DND-41 (cell line): ENCODE results near the gene C12orf75.

ENCODE experiments used
- ATAC-seq: fragments of 200-7000 bp; cut with Tn5 transposase; 3 replicates; pipeline ENCODE4 v1.9.1; 2021; ENCODE audit warnings: low read depth; ENCODE audit not compliant: insufficient read depth
- DNase-seq: peaks from one replicate; pipeline ENCODE4 v3.0.0-alpha.2; 2020
- H2AFZ ChIP-seq: 2 replicates; pipeline ENCODE4 v1.6.0; 2012; ENCODE audit warnings: low read depth, low read length
- H3K27ac ChIP-seq: 2 replicates; pipeline ENCODE4 v1.5.1; 2012; ENCODE audit warnings: low read length, inconsistent platforms
- H3K27me3 ChIP-seq: fragments of 200-600 bp; sonication (generic); 2 replicates; pipeline ENCODE4 v1.6.0; 2012; ENCODE audit warnings: low read length, mild to moderate bottlenecking, inconsistent platforms; ENCODE audit not compliant: insufficient read depth, poor library complexity
- H3K36me3 ChIP-seq: 2 replicates; pipeline ENCODE4 v1.5.1; 2012; ENCODE audit warnings: low read length, inconsistent platforms; ENCODE audit not compliant: insufficient read depth
- H3K4me1 ChIP-seq: 2 replicates; pipeline ENCODE4 v1.5.1; 2012; ENCODE audit warnings: mild to moderate bottlenecking, low read length; ENCODE audit not compliant: insufficient read depth
- H3K4me2 ChIP-seq: 2 replicates; pipeline ENCODE4 v1.6.0; 2012; ENCODE audit warnings: mild to moderate bottlenecking, moderate library complexity, low read length, inconsistent platforms; ENCODE audit not compliant: insufficient read depth
- H3K4me3 ChIP-seq, 2 experiments: fragments of 200-600 bp in 1 of 2; shearing (Covaris generic) in 1 of 2; 2 replicates each; pipeline ENCODE4 v1.5.1; 2012 to 2016; ENCODE audit warnings: inconsistent platforms in 2 of 2, low read length in 2 of 2, mild to moderate bottlenecking in 2 of 2, low read depth in 1 of 2, moderate library complexity in 1 of 2
- H3K79me2 ChIP-seq: 2 replicates; pipeline ENCODE4 v1.6.0; 2012; ENCODE audit warnings: low read length, inconsistent platforms; ENCODE audit not compliant: insufficient read depth
- H3K9ac ChIP-seq: 2 replicates; pipeline ENCODE4 v1.6.0; 2012; ENCODE audit warnings: low read depth, mild to moderate bottlenecking, inconsistent platforms, low read length, moderate library complexity
- H3K9me3 ChIP-seq: 2 replicates; pipeline ENCODE4 v1.5.1; 2012; ENCODE audit warnings: low read length, moderate library complexity, mild to moderate bottlenecking, inconsistent platforms; ENCODE audit not compliant: insufficient read depth, severe bottlenecking
- H4K20me1 ChIP-seq: 2 replicates; pipeline ENCODE4 v1.6.0; 2012; ENCODE audit warnings: low read length; ENCODE audit not compliant: insufficient read depth
- CTCF ChIP-seq: IDR thresholded peaks from 2 replicates; pipeline ENCODE4 v1.5.1; 2012; ENCODE audit warnings: borderline replicate concordance, low read length, moderate library complexity, mild to moderate bottlenecking; ENCODE audit not compliant: poor library complexity, severe bottlenecking; ENCODE audit errors: extremely low read depth
- EZH2 ChIP-seq: IDR thresholded peaks from 3 replicates; pipeline ENCODE4 v1.6.1; 2012; ENCODE audit warnings: borderline replicate concordance, low read depth, mild to moderate bottlenecking, moderate library complexity, low read length, inconsistent platforms; ENCODE audit not compliant: severe bottlenecking

The C12orf75 gene

GRCh38 chr12:105330283-105330930 is at the start of gene C12orf75:
Gene C12orf75, plus strand, starts transcription at chr12:105330691. Its CDS starts 201 bp downstream, at chr12:105330892.
- Histone ChIP-seq H3K9me3 (no peaks in the 10 kb centered on the region), H3K27me3 (no peaks in the 10 kb centered on the region), H3K4me1 (peaks cover 72% of the 10 kb centered on the region), H3K27ac (peak within 1 kb of the TSS; percentile 79), H3K4me2 (peak within 1 kb of the TSS; percentile 69), H3K79me2 (peaks cover 45% of the 10 kb centered on the region), H3K36me3 (peaks cover 3% of the 10 kb centered on the region; the same call in 1 of the 2 replicates), H2AFZ (peak within 1 kb of the TSS; percentile 65), H3K4me3 (peak within 1 kb of the TSS; percentile 50 to 80; a peak in 3 of 4 replicates), H4K20me1 (peaks cover 6% of the 10 kb centered on the region; the same call in 1 of the 2 replicates), H3K9ac (peak within 1 kb of the TSS; percentile 76)
- TF ChIP-seq CTCF (no peak), EZH2 (no peak)
- ATAC-seq = peak; percentile 82
- DNase-seq = peak; percentile 98

- no peaks in the 10 kb centered on the region for H3K36me3 ChIP-seq
- H4K20me1 ChIP-seq = no peaks in the 10 kb centered on the region
- H3K9me3 ChIP-seq = no peaks in the 10 kb centered on the region
- H3K79me2 ChIP-seq = no peaks in the 10 kb centered on the region
- H3K4me1 ChIP-seq = no peaks in the 10 kb centered on the region
- no peak overlapping the region for H3K4me2 ChIP-seq
- ATAC-seq (no peak), DNase-seq (no peak)
- no peak overlapping the region for H3K27ac ChIP-seq
- no peak overlapping the region for H2AFZ ChIP-seq
- no peak overlapping the region for H3K4me3 ChIP-seq
- no peaks in the 10 kb centered on the region for H3K27me3 ChIP-seq
- TF ChIP-seq CTCF = no peak
- TF ChIP-seq EZH2 = no peak
- H3K9ac ChIP-seq = no peak overlapping the region
These were observed 49.4 kb upstream of the C12orf75 start for GRCh38 chr12:105280966-105281693.

DNA sequence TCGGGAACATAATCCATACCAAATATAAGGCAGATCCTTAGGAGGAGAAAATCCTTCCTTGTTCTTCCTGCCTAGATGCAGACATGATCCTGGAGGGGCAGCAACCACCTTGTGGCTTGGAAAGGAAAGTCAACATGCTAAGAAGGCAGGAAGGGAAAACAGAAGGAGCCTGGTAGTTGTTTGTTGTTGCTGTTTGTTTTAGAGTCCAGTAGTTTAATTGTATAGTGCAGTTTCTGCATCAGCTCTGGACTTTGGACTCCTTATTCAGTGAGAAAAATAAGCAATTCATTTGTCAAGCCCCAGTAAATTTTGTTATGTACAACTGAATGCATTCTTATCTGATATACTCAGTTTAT is 48.8 kb upstream of the C12orf75 start:
- no peak overlapping the region for H3K27ac ChIP-seq
- H3K9ac ChIP-seq = no peak overlapping the region
- no peaks in the 10 kb centered on the region for H4K20me1 ChIP-seq
- H2AFZ ChIP-seq = no peak overlapping the region
- no peak for TF ChIP-seq EZH2
- no peak for TF ChIP-seq CTCF
- H3K4me1 ChIP-seq = no peaks in the 10 kb centered on the region
- no peaks in the 10 kb centered on the region for H3K27me3 ChIP-seq
- no peak overlapping the region for H3K4me2 ChIP-seq
- no peak for ATAC-seq
- no peak for DNase-seq
- H3K79me2 ChIP-seq = no peaks in the 10 kb centered on the region
- H3K4me3 ChIP-seq = no peak overlapping the region
- no peaks in the 10 kb centered on the region for H3K36me3 ChIP-seq
- H3K9me3 ChIP-seq = no peaks in the 10 kb centered on the region
